T-helper 17 cell (primary cell): Measurements from ENCODE around the gene XIRP2. TPM values are rescaled to one million over a fixed set of nuclear protein-coding genes. Genes with fewer than 3 reads are reported as not detected.

ENCODE experiments used
- ATAC-seq: fragments of 150-1000 bp; cut with Tn5 transposase; 2 replicates; pipeline ENCODE4 v1.10.0; 2021; ENCODE audit warnings: mild to moderate bottlenecking, moderate library complexity
- DNase-seq, 3 donors: peaks; one replicate each; pipeline versions ENCODE4 v3.0.0 to v3.0.0-alpha.2; 2020 to 2021
- H3K9me3 ChIP-seq: one replicate; pipeline ENCODE4 v1.7.0; 2013; ENCODE audit warnings: low read length, mild to moderate bottlenecking; ENCODE audit not compliant: control insufficient read depth, poor library complexity, severe bottlenecking
- H3K27ac Mint-ChIP-seq: one replicate; pipeline ENCODE4 v1.8.0; 2022; ENCODE audit warnings: mild to moderate bottlenecking, moderate library complexity, mixed read lengths
- H3K27me3 Mint-ChIP-seq: one replicate; pipeline ENCODE4 v1.8.0; 2022; ENCODE audit warnings: mixed read lengths
- H3K36me3 Mint-ChIP-seq: one replicate; pipeline ENCODE4 v1.8.0; 2022; ENCODE audit warnings: low read depth, mixed read lengths
- H3K4me1 Mint-ChIP-seq: one replicate; pipeline ENCODE4 v1.8.0; 2022; ENCODE audit warnings: mild to moderate bottlenecking, mixed read lengths
- H3K4me3 Mint-ChIP-seq: one replicate; pipeline ENCODE4 v1.8.0; 2022; ENCODE audit warnings: mild to moderate bottlenecking, moderate library complexity, mixed read lengths
- total RNA-seq, 4 donors: library from RNA in 2 of 4; stranded (reverse) in 2 of 4; gene quantifications; one replicate each; pipeline ENCODE4 v1.2.3 and lab custom pipeline; 2022 to 2026

XIRP2 gene
- total RNA-seq, 2 donors from 2014 or later = 1.2 TPM; not detected in 1

GRCh38 chr2:166960702-166961270 is 72.5 kb downstream of the XIRP2 start:
- no peak for DNase-seq
- no peaks in the 10 kb centered on the region for H3K27me3 Mint-ChIP-seq
- H3K4me1 Mint-ChIP-seq = no peaks in the 10 kb centered on the region
- no peaks in the 10 kb centered on the region for H3K36me3 Mint-ChIP-seq
- no peak overlapping the region for H3K4me3 Mint-ChIP-seq
- H3K9me3 ChIP-seq = no peaks in the 10 kb centered on the region
- no peak for ATAC-seq
- H3K27ac Mint-ChIP-seq = no peak overlapping the region

DNA sequence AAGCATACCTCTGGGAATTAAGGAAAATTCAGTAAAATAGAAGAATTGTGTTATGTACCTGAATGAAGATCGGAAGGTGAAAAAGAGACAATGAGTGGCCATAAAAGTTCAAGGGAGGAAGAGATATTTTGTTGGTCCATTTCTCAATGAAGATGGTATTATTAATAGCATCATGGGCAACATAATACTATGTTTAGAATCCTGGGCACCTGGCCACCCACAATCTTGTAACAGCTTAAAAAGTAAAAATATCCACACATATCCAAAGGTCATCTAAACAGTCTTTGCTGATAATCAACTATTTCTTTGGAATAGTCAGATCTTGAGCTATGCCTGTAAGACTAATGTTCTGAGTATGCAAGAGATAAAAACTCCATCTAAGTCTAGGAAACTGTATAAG is 73.7 kb downstream of the XIRP2 start:
- Mint-ChIP-seq H3K4me1 (no peaks in the 10 kb centered on the region), H3K27me3 (no peaks in the 10 kb centered on the region), H3K36me3 (no peaks in the 10 kb centered on the region), H3K4me3 (no peak overlapping the region), H3K27ac (no peak overlapping the region)
- H3K9me3 ChIP-seq = no peaks in the 10 kb centered on the region
- DNase-seq (no peak), ATAC-seq (no peak)

DNA sequence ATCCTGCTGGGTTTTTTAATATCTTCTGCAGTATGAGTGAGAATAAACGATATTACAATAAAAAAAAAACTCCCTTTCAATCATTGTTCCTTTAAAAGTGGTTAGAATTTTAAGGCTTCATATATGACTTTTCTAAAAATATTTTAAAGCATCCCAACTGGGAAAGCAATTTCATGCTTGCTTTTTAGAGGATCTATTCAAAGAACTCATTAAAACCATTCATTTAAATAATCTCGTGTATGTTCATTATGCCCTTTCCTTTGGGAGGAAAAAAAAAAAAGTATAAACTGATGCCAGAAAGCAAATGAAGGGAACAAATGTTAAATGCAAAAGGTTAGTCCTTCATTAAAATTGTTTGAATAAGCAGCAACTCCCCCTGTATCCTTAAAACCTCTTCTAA is 81.2 kb downstream of the XIRP2 start:
- ATAC-seq = no peak
- no peak overlapping the region for H3K4me3 Mint-ChIP-seq

DNA sequence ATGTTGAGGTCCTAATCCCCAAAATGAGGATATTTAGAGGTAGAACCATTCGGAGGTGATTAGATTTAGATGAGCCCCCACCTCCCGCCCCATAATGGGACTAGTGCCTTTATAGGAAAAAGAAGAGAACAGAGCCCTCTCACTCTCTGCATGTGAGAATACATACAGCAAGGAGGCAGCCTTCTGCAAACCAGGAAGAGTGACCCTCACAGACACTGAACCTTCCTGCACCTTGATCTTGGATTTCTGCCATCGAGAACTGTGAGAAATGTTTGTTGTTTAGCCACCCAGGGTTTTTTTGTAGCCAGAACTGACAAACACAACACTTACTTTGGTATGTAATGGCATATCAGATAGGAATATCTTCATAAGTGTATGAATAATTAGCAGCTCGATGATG is 83.7 kb downstream of the XIRP2 start:
- DNase-seq (no peak), ATAC-seq (no peak)
- no peaks in the 10 kb centered on the region for H3K9me3 ChIP-seq
- H3K4me1 Mint-ChIP-seq = no peaks in the 10 kb centered on the region
- H3K4me3 Mint-ChIP-seq = no peak overlapping the region
- H3K27me3 Mint-ChIP-seq = no peaks in the 10 kb centered on the region
- no peaks in the 10 kb centered on the region for H3K36me3 Mint-ChIP-seq
- no peak overlapping the region for H3K27ac Mint-ChIP-seq

More for the DNA sequence above, 81.2 kb downstream of the XIRP2 start:
- Mint-ChIP-seq H3K27ac (no peak overlapping the region), H3K4me1 (no peaks in the 10 kb centered on the region), H3K36me3 (no peaks in the 10 kb centered on the region), H3K27me3 (no peaks in the 10 kb centered on the region)
- DNase-seq = no peak
- no peaks in the 10 kb centered on the region for H3K9me3 ChIP-seq

DNA sequence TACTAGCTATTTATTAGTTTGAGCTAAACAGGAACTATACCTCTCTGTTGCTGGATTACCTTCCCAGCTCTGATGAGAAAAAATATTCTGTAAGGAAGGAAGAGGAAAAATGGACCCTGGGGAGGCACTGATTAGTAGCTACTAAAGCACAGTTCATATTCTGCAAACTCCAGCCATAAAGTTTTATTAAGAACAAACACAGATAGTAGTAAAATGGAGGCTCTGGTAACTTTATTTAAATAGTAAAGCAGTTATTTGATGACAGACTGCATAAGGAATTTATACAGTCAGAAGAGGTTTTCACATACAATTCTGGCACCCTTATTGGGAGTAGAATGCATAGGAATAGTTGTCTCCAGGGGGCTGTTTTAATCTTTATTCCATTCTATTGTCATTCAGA is 84.1 kb downstream of the XIRP2 start:
- Mint-ChIP-seq H3K4me3 (no peak overlapping the region), H3K4me1 (no peaks in the 10 kb centered on the region), H3K27me3 (no peaks in the 10 kb centered on the region), H3K27ac (no peak overlapping the region), H3K36me3 (no peaks in the 10 kb centered on the region)
- DNase-seq (no peak), ATAC-seq (no peak)
- H3K9me3 ChIP-seq = no peaks in the 10 kb centered on the region

GRCh38 chr2:166984188-166984587 is 95.9 kb downstream of the XIRP2 start:
- ATAC-seq = no peak
- no peak overlapping the region for H3K4me3 Mint-ChIP-seq

GRCh38 chr2:166984797-166985196 is 96.5 kb downstream of the XIRP2 start:
- ATAC-seq = no peak
- Mint-ChIP-seq H3K36me3 (no peaks in the 10 kb centered on the region), H3K27me3 (no peaks in the 10 kb centered on the region), H3K4me3 (no peak overlapping the region), H3K27ac (no peak overlapping the region), H3K4me1 (no peaks in the 10 kb centered on the region)
- peaks cover 2% of the 10 kb centered on the region for H3K9me3 ChIP-seq
- no peak for DNase-seq

More at GRCh38 chr2:166984188-166984587, 95.9 kb downstream of the XIRP2 start:
- Mint-ChIP-seq H3K4me1 (no peaks in the 10 kb centered on the region), H3K36me3 (no peaks in the 10 kb centered on the region), H3K27ac (no peak overlapping the region), H3K27me3 (no peaks in the 10 kb centered on the region)
- no peak for DNase-seq
- H3K9me3 ChIP-seq = peaks cover 2% of the 10 kb centered on the region

GRCh38 chr2:166994588-166995336 is 106.5 kb downstream of the XIRP2 start:
- H3K9me3 ChIP-seq = no peaks in the 10 kb centered on the region
- H3K4me3 Mint-ChIP-seq = no peak overlapping the region
- ATAC-seq = no peak
- H3K4me1 Mint-ChIP-seq = no peaks in the 10 kb centered on the region
- no peak for DNase-seq
- no peaks in the 10 kb centered on the region for H3K36me3 Mint-ChIP-seq
- H3K27me3 Mint-ChIP-seq = no peaks in the 10 kb centered on the region
- no peak overlapping the region for H3K27ac Mint-ChIP-seq

- H3K9me3 ChIP-seq = no peaks in the 10 kb centered on the region
- no peaks in the 10 kb centered on the region for H3K36me3 Mint-ChIP-seq
- no peak overlapping the region for H3K27ac Mint-ChIP-seq
- no peaks in the 10 kb centered on the region for H3K27me3 Mint-ChIP-seq
- no peaks in the 10 kb centered on the region for H3K4me1 Mint-ChIP-seq
- DNase-seq (no peak), ATAC-seq (no peak)
- no peak overlapping the region for H3K4me3 Mint-ChIP-seq
Measured at GRCh38 chr2:166996465-166996864, 108.2 kb downstream of the XIRP2 start.

DNA sequence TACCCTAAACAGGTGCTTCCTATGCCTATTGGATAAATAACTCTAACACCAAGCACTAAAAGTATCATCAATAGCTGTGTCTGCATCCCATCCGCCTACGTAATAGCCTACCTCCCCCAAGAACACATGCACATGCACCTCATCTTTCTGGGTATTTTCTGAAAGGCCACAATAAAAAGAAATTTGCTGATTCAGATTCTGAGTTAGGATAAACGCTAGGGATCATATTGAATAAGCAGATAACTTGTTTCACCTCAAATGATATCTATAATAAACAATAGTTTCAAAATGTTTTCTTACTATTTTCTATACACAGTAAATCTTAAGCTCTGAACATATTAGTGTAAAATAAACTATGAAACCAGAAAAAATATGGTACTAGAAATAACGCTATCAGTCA is 112.9 kb downstream of the XIRP2 start:
- Mint-ChIP-seq H3K27me3 (no peaks in the 10 kb centered on the region), H3K4me1 (no peaks in the 10 kb centered on the region), H3K36me3 (no peaks in the 10 kb centered on the region), H3K27ac (no peak overlapping the region), H3K4me3 (no peak overlapping the region)
- ATAC-seq (no peak), DNase-seq (no peak)
- H3K9me3 ChIP-seq = no peaks in the 10 kb centered on the region

DNA sequence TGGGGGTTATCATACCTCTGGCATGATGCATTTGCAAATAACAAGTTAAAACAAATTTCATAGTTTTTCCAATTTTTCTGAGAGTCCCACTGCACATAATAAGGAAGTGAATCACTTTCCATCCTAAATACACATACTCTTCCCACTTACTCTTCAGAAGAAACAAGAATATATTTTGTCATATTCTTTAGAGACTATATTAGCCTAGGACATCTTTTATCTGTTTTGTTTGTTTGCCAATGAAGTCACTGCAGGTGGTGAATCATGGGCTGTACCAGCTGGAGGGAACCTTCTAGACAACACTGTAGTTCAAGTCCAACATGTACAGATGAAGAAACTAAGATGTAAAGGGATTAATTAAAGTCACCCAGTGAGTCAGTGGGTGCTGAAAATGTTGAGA is 116.8 kb downstream of the XIRP2 start:
- H3K4me3 Mint-ChIP-seq = no peak overlapping the region
- no peaks in the 10 kb centered on the region for H3K27me3 Mint-ChIP-seq
- no peaks in the 10 kb centered on the region for H3K9me3 ChIP-seq
- H3K36me3 Mint-ChIP-seq = no peaks in the 10 kb centered on the region
- DNase-seq (no peak), ATAC-seq (no peak)
- H3K27ac Mint-ChIP-seq = no peak overlapping the region
- no peaks in the 10 kb centered on the region for H3K4me1 Mint-ChIP-seq

DNA sequence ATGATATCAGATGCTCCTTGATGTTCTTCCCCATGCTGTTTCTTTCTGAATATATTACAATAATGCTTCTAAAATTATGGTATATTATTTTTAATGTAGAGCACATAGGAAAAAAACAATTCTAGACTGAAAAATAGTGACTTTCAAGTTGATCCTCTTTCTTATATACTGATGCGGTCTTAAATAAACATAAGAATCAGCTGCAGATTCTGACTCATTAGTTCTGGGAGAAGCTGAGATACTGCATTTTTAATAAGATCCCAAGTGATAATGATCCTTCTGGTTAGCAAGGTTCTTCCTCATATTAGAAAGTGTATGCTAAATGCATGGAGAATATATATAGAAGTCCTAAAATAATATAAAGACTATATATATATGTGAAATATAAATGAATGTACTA is 124.9 kb downstream of the XIRP2 start:
- H3K4me3 Mint-ChIP-seq = no peak overlapping the region
- ATAC-seq (no peak), DNase-seq (no peak)
- H3K36me3 Mint-ChIP-seq = no peaks in the 10 kb centered on the region
- H3K27me3 Mint-ChIP-seq = no peaks in the 10 kb centered on the region
- H3K27ac Mint-ChIP-seq = no peak overlapping the region
- no peaks in the 10 kb centered on the region for H3K4me1 Mint-ChIP-seq
- no peaks in the 10 kb centered on the region for H3K9me3 ChIP-seq

DNA sequence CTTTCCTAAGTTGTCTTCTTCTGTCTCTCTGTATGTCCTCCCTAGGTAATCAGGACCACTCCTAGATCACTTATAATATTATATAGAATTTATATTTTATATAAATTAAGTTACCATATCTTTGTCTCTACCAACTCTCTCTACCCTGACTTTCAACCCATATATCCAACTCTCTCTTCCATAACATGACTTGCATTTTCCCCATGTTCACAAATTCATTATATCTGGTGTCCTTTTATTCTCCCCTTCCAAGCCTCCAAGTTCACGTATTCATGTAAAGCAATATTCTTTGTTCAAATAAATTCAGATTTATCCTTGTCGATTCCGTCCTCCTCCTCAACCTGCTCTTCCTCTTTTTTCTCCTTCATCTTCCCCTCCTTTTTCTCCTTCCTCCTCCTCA is 127.5 kb downstream of the XIRP2 start:
- Mint-ChIP-seq H3K36me3 (no peaks in the 10 kb centered on the region), H3K27me3 (no peaks in the 10 kb centered on the region), H3K27ac (no peak overlapping the region), H3K4me1 (no peaks in the 10 kb centered on the region), H3K4me3 (no peak overlapping the region)
- DNase-seq = no peak
- no peak for ATAC-seq
- H3K9me3 ChIP-seq = no peaks in the 10 kb centered on the region

DNA sequence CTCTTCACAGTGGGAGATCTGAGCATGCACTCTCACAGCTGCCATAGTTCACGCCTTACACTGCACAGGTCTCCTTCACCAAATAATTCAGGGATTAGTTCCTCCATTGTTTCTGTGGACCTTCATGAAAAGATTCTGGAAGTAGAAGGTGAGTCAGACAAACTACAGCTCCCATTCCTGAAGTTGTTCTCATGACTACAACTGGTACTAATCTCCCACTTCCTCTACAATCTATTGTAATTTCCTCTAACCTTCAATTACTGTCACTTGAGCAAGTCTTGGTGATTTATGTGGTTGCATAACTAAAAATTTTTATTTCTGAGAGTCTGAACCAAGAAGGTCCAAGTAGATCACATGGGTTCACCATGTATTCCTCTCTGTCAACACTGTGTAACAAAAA is 128.7 kb downstream of the XIRP2 start:
- DNase-seq (no peak), ATAC-seq (no peak)
- Mint-ChIP-seq H3K27me3 (no peaks in the 10 kb centered on the region), H3K27ac (no peak overlapping the region), H3K4me3 (no peak overlapping the region), H3K36me3 (no peaks in the 10 kb centered on the region), H3K4me1 (no peaks in the 10 kb centered on the region)
- no peaks in the 10 kb centered on the region for H3K9me3 ChIP-seq
